ENCODE data around the gene ISG20.

GRCh38 chr15:88693191-88693590 is 54.4 kb downstream of the ISG20 start:
- TF ChIP-seq, protein P1, sequence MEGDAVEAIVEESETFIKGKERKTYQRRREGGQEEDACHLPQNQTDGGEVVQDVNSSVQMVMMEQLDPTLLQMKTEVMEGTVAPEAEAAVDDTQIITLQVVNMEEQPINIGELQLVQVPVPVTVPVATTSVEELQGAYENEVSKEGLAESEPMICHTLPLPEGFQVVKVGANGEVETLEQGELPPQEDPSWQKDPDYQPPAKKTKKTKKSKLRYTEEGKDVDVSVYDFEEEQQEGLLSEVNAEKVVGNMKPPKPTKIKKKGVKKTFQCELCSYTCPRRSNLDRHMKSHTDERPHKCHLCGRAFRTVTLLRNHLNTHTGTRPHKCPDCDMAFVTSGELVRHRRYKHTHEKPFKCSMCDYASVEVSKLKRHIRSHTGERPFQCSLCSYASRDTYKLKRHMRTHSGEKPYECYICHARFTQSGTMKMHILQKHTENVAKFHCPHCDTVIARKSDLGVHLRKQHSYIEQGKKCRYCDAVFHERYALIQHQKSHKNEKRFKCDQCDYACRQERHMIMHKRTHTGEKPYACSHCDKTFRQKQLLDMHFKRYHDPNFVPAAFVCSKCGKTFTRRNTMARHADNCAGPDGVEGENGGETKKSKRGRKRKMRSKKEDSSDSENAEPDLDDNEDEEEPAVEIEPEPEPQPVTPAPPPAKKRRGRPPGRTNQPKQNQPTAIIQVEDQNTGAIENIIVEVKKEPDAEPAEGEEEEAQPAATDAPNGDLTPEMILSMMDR (IDR thresholded peaks at IDR 0.05; ENCODE audit: insufficient read depth, low read depth, low read length) = no peak
- TF ChIP-seq EZH2 (IDR thresholded peaks at IDR 0.05; ENCODE audit: insufficient read depth, low read length) = no peak
